HG03521 (cell line): ENCODE data around the gene DIRAS3.
"Not testable (repeated sequence)": the region's sequence is repeated elsewhere in the genome, so short reads cannot be mapped to it uniquely, and the experiment has no call there.

Source experiments
- ATAC-seq: cut with Tn5 transposase; IDR thresholded peaks from one replicate; pipeline ENCODE4 v1.9.1; 2021; ENCODE audit warnings: mild to moderate bottlenecking, moderate library complexity; ENCODE audit not compliant: unreplicated experiment

The DIRAS3 gene, protein sequence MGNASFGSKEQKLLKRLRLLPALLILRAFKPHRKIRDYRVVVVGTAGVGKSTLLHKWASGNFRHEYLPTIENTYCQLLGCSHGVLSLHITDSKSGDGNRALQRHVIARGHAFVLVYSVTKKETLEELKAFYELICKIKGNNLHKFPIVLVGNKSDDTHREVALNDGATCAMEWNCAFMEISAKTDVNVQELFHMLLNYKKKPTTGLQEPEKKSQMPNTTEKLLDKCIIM

DNA sequence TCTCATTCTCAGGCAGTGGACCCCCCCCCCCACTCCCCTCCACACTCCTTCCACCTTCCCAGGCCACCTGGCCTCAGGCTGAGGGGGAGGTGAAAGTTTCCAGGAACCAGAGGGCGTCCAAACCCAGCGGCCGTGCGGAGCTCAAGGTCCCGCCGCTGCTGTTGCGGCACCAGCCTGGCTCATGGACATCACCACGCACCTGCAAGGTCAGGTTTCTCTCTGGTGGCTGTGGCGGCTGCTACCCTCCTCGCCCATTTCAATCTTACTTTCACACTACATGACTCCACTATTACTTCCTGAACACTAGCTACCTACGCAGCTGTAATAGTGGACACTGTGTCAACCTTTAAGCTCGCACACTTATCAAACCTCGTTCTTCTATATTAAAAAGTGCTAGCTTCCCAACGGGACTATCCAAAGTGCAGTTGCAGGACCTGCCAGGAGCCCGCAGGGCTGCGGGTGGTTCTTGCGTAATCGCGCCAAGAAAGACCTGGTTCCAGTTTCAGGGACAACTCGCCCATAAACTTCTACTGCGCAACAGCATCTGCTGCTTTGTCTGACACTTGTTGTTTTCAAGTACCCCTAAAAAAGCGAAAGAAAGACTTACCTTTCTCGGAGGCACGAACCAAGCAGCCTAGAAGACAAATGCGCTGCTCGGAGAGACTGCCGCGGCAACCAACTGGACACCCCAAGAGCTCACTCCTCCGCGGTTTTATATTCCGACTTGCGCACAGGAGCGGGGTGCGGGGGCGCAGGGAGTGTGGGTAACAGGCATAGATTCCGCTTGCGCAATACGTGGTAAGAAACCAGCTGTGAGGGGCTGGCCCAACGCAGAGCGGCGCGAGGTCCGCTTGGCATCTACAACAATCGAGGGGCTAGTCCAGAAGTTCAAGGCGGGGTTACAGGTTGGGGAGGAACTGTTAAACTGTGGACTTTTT lies at the start of gene DIRAS3:
Gene DIRAS3 (minus strand): TSS at position 687 of the 938 bp plus-strand sequence. CDS start 3,330 bp downstream, outside the sequence.
- ATAC-seq: no peak

- ATAC-seq: no peak
These were observed 43.3 kb upstream of the DIRAS3 start for GRCh38 chr1:68093737-68094136.

DNA sequence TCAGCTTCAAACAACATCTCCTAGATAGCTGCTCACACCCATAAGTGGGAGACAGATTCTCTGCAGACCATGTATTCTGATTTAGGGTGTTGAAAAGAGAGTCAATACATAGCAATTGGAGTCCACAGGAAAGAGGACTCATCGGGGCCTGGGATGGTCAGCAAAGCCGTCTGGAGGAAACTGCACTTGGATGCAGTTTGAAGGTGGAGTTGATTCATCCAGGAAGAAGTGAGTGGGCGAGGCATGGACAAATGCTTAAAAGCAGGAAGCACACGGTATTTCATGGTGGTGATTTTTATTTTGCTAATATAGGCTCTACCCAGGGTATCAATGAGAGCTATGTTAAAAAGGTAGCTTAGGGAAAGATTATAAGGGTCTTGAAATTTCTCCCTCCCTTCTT lies 36.8 kb upstream of the DIRAS3 start:
- ATAC-seq: no peak

GRCh38 chr1:68085752-68086151 lies 35.3 kb upstream of the DIRAS3 start:
- no peak for ATAC-seq

GRCh38 chr1:68083686-68084085 lies 33.3 kb upstream of the DIRAS3 start:
- no peak for ATAC-seq

DNA sequence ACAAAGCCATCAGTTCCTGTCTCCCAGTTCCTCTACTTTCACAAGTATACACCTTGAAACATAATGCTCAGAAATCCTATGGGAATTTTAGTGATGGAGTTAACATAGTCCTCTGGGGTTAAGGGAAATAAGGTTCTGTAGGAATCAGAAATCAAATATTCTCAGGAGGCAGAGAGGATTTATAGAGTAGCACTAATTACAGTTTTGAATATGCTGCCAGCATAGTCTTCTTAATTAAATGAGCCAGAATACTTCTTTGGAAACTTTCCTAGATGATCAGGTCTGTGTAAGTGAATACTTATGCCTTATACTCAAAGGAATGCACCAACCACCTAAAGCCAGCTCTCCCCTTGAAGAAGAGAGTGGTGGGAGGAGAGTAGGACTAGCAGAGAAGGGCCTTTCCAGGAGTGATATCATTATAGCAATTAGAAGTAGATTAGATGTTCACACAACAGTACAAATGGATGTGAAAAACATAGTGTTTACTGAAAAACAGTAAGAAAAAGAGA lies 31.4 kb upstream of the DIRAS3 start:
- ATAC-seq: no peak

DNA sequence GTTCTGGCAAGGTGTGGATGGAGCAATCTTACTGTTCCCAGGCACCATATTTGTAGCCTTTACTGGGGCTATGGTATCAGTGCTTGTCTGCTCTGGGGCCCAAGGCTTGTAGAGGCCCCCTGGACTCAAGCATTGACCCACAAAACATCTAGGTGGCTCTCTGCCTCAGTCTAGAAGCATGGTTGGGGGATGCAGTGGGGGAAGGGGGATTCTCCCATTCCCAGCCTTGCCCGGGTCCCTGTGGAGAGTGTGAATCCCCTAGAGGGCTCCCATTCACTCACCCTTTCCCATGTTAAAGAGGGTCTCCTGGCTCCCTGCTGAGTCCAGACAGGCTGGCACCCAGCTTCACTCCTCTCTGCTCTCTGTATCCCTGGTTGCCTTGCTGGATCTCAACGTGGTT lies 28.2 kb upstream of the DIRAS3 start:
- no peak for ATAC-seq

- no peak for ATAC-seq
These were observed 24.0 kb upstream of the DIRAS3 start for GRCh38 chr1:68074472-68074871.

DNA sequence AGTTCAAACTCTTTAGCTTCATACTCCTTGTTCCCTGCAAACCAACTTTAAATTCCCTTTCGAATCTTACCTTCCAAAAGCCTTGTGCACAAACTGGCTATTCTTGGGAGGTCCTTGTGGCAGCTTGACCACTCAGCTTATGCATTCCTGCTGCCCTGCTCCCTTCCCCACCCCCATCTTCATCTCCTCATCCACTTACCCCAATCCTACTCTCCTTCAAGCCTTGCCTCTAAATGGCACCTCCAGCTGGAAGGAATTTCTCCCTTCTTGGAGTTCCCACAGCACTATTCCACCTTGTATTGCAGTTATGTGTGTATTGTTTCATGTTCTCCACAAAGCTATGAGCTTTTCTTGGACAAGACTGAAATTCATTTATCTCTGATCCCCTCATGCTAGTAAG lies 15.3 kb upstream of the DIRAS3 start:
- no peak for ATAC-seq

- ATAC-seq: not testable (repeated sequence)
These were observed 7.6 kb upstream of the DIRAS3 start for GRCh38 chr1:68058053-68058452.

- ATAC-seq: no peak
These were observed 7.1 kb upstream of the DIRAS3 start for GRCh38 chr1:68057564-68057963.

GRCh38 chr1:68057050-68057449 lies 6.6 kb upstream of the DIRAS3 start:
- no peak for ATAC-seq

- ATAC-seq: no peak
These were observed 1.0 kb upstream of the DIRAS3 start for GRCh38 chr1:68051475-68051874.

DNA sequence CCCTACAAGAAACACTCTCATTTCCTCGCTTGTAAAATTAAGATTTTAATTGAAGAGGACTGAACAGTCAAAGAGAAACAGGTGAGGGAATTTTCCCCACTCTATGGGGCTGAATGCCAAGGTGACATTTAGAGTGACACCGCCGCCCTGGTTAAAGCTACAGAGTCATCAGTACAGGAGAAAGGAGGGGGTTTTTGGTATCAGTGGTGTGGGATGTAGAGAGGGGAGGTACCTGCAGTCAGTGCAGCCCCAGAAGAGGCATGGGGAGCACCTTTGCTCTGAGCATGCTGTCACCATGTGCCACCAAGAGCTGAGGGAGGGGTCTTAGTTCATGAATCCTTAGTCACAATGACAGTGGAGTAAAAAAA lies 2.8 kb downstream of the DIRAS3 start:
- no peak for ATAC-seq

DNA sequence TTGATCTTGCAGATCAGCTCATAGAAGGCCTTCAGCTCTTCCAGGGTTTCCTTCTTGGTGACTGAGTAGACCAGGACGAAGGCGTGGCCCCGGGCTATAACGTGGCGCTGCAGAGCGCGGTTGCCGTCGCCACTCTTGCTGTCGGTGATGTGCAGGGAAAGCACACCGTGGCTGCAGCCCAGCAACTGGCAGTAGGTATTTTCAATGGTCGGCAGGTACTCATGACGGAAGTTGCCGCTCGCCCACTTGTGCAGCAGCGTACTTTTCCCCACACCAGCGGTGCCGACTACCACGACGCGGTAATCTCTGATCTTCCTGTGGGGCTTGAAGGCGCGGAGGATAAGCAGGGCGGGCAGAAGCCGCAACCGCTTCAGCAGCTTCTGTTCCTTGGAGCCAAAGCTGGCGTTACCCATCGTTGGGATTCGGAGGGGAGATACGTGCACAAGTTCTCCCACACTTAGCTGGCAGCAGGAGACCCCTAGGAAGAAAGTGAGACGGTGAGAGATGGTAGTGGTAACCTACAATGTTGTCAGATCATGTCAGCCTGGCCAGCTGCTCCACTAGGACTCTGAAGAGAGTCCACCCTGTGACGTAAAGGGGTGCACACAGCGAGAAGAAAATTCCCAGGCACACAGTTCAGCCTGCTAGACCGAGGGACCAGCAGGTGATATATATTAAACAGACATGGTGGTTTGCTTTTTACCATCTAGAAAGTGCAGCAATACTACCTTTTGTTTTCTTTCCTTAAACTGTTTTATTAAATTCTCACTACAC lies 3.4 kb downstream of the DIRAS3 start:
- ATAC-seq: no peak

DNA sequence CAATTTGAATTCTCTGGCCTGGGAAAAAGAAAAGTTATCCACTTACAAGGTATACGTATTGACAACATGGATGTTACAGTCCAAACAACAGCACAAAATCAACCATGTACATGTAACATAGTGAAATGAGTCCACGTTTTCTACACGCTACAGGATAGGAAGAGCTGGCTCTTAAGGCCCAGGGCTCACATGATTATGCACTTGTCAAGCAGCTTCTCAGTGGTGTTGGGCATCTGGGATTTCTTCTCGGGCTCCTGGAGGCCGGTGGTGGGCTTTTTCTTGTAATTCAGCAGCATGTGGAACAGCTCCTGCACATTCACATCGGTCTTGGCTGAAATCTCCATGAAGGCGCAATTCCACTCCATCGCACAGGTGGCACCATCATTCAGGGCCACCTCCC lies 4.0 kb downstream of the DIRAS3 start:
- ATAC-seq: no peak

- ATAC-seq: no peak
These were observed 4.8 kb downstream of the DIRAS3 start for GRCh38 chr1:68045511-68046180.

- ATAC-seq: no peak
These were observed 6.9 kb downstream of the DIRAS3 start for GRCh38 chr1:68043443-68044090.

GRCh38 chr1:68036946-68037345 lies 13.5 kb downstream of the DIRAS3 start:
- ATAC-seq: no peak

DNA sequence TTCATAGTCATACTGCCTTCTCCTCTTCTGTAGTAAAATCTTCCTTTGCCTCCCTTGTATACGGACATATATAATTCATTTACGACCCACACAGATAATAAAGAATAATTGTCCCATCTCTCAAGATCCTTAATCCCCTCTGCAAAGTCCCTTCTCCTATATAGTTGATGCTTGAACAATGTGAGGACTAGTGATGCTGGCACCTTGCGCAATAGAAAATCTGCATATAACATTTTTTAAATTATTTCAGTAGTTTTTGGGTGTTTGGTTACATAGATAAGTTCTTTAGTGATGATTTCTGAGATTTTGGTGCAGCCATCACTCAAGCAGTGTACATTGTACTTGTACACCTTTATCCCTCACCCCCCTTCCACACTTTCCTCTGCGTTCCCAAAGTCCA lies 21.0 kb downstream of the DIRAS3 start:
- ATAC-seq: no peak
